RWPE2 (cell line): ENCODE data around the gene OPTC.

ENCODE experiments used
- ATAC-seq: fragments of 200-7000 bp; cut with Tn5 transposase; 3 replicates; pipeline ENCODE4 v1.9.1; 2021; ENCODE audit warnings: low read depth
- DNase-seq: peaks from one replicate; pipeline ENCODE4 v3.0.0-alpha.2; 2020; ENCODE audit warnings: low spot score
- H3K27ac ChIP-seq: fragments of 450-650 bp; 2 replicates; pipeline ENCODE4 v1.5.1; 2017; ENCODE audit warnings: mild to moderate bottlenecking; ENCODE audit not compliant: poor library complexity, severe bottlenecking
- H3K27me3 ChIP-seq: fragments of 250-450 bp; sonication (Bioruptor Pico); 2 replicates; pipeline ENCODE4 v1.5.1; 2021; ENCODE audit warnings: mild to moderate bottlenecking, moderate library complexity; ENCODE audit not compliant: insufficient read depth, poor library complexity, severe bottlenecking
- H3K36me3 ChIP-seq: fragments of 250-450 bp; sonication (Bioruptor Pico); 2 replicates; pipeline ENCODE4 v1.5.1; 2020; ENCODE audit warnings: low read depth, mild to moderate bottlenecking, moderate library complexity
- H3K4me1 ChIP-seq: fragments of 250-450 bp; sonication (Bioruptor Pico); 2 replicates; pipeline ENCODE4 v1.5.1; 2021; ENCODE audit warnings: mild to moderate bottlenecking, moderate library complexity; ENCODE audit not compliant: insufficient read depth, poor library complexity, severe bottlenecking
- H3K4me3 ChIP-seq: fragments of 250-450 bp; sonication (Bioruptor Pico); 2 replicates; pipeline ENCODE4 v1.5.1; 2021; ENCODE audit warnings: mild to moderate bottlenecking, moderate library complexity; ENCODE audit not compliant: severe bottlenecking
- H3K9me3 ChIP-seq: fragments of 250-450 bp; sonication (Bioruptor Pico); 2 replicates; pipeline ENCODE4 v1.5.1; 2021; ENCODE audit warnings: mild to moderate bottlenecking, moderate library complexity; ENCODE audit not compliant: severe bottlenecking
- CTCF ChIP-seq: fragments of 450-650 bp; IDR thresholded peaks from one replicate; pipeline ENCODE4 v1.5.1; 2017; ENCODE audit warnings: mild to moderate bottlenecking, moderate library complexity; ENCODE audit not compliant: poor library complexity, severe bottlenecking

The OPTC gene

GRCh38 chr1:203537806-203538464, 44.0 kb downstream of the OPTC start:
- Histone ChIP-seq H3K27me3 (no peaks in the 10 kb centered on the region), H3K9me3 (no peaks in the 10 kb centered on the region), H3K4me1 (peaks cover 33% of the 10 kb centered on the region), H3K36me3 (no peaks in the 10 kb centered on the region), H3K4me3 (no peak overlapping the region), H3K27ac (no peak overlapping the region)
- DNase-seq (no peak), ATAC-seq (no peak)
- TF ChIP-seq CTCF: no peak

- ATAC-seq: no peak
- H3K4me1 ChIP-seq: peaks cover 33% of the 10 kb centered on the region
- no peak for DNase-seq
- no peaks in the 10 kb centered on the region for H3K27me3 ChIP-seq
- H3K36me3 ChIP-seq: no peaks in the 10 kb centered on the region
- no peak overlapping the region for H3K27ac ChIP-seq
- H3K9me3 ChIP-seq: no peaks in the 10 kb centered on the region
- no peak for TF ChIP-seq CTCF
- no peak overlapping the region for H3K4me3 ChIP-seq
Measured at GRCh38 chr1:203538726-203539125, 44.8 kb downstream of the OPTC start.

- peaks cover 21% of the 10 kb centered on the region for H3K4me1 ChIP-seq
- ATAC-seq: no peak
- TF ChIP-seq CTCF: no peak
- H3K36me3 ChIP-seq: no peaks in the 10 kb centered on the region
- H3K27me3 ChIP-seq: no peaks in the 10 kb centered on the region
- DNase-seq: no peak
- H3K27ac ChIP-seq: no peak overlapping the region
- no peak overlapping the region for H3K4me3 ChIP-seq
- H3K9me3 ChIP-seq: no peaks in the 10 kb centered on the region
Measured at GRCh38 chr1:203539831-203540546, 46.0 kb downstream of the OPTC start.

GRCh38 chr1:203544485-203544884, 50.5 kb downstream of the OPTC start:
- H3K9me3 ChIP-seq: no peaks in the 10 kb centered on the region
- no peak for TF ChIP-seq CTCF
- ATAC-seq (no peak), DNase-seq (no peak)
- peaks cover 13% of the 10 kb centered on the region for H3K4me1 ChIP-seq
- no peaks in the 10 kb centered on the region for H3K36me3 ChIP-seq
- no peak overlapping the region for H3K4me3 ChIP-seq
- H3K27ac ChIP-seq: no peak overlapping the region
- H3K27me3 ChIP-seq: no peaks in the 10 kb centered on the region
